ENCODE data around the gene FRY. TPM values are rescaled to one million over a fixed set of nuclear protein-coding genes. Genes with fewer than 3 reads are reported as not detected.

FRY gene
- total and polyA plus RNA-seq, 2 donors (not counting 1 experiment from before 2014, with no cell fraction given) = 2.3 to 6.3 TPM

DNA sequence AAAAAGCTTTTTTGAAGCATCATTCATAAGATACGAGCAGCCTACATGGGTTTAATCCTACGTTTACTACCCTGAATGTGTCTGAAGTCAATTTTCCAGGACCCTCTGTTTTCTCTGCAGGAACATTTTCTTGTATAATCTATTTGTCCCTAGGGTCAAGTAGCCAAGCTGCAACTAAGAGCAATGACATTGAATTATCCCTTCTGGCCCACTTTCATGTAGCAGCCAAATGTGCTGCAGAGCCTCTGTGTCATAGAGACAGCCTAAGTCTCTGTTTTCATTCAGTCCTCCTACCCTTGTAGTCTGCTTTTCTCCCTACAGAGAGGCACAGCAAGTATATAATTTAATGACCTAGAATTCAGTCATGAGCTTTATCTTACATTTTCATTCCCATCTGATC is 201.5 kb downstream of the FRY start:
- no peaks in the 10 kb centered on the region for H3K4me1 ChIP-seq (ENCODE audit: control insufficient read depth in 2 of 2, insufficient read depth in 2 of 2, low read length in 2 of 2)
- no peaks in the 10 kb centered on the region for H3K36me3 ChIP-seq (replicated peaks in 1 of 2; ENCODE audit: control extremely low read depth in 1 of 2, control insufficient read depth in 1 of 2, extremely low read depth in 1 of 2, insufficient read depth in 2 of 2, low read length in 1 of 2)
- H3K4me2 ChIP-seq (replicated peaks; ENCODE audit: low read depth, low read length, poor library complexity, severe bottlenecking) = no peak overlapping the region
- no peaks in the 10 kb centered on the region for H3K79me2 ChIP-seq (ENCODE audit: control insufficient read depth, insufficient read depth, low read length)
- 100% methylated on average over 2 of the region's 2 CpGs for WGBS (ENCODE audit: insufficient coverage)
- H3K4me3 ChIP-seq (ENCODE audit: control extremely low read depth in 1 of 5, extremely low read depth in 1 of 5, insufficient read depth in 1 of 5, low read depth in 2 of 5, low read length in 4 of 5) = no peak overlapping the region
- H3K9me3 Mint-ChIP-seq (ENCODE audit: insufficient read depth) = no peaks in the 10 kb centered on the region
- H3K4me1 Mint-ChIP-seq = no peaks in the 10 kb centered on the region
- intact Hi-C loops (cut with micrococcal nuclease) = no loop called here
- peaks cover 0 to 3% (median 0%) of the 10 kb centered on the region in 3 donors for H3K9me3 ChIP-seq (ENCODE audit: control extremely low read depth in 1 of 3, control insufficient read depth in 2 of 3, insufficient read depth in 1 of 3, low read length in 2 of 3)
- no peak for DNase-seq
- ChIA-PET CTCF (interaction anchor here (0.7 kb wide), 1 partner anchor 210 kb away, joined by 4 read pairs; no protein-coding TSS in a partner anchor), POLR2A (no interaction called here)
- H3K27ac Mint-ChIP-seq = no peak overlapping the region
- no peak overlapping the region for H3K27ac ChIP-seq (ENCODE audit: low read length in 2 of 2)
- ATAC-seq (ENCODE audit: low read depth) = no peak
- H4K20me1 ChIP-seq (ENCODE audit: control insufficient read depth, insufficient read depth, low read length, poor library complexity, severe bottlenecking) = no peaks in the 10 kb centered on the region
- no peaks in the 10 kb centered on the region for H3K27me3 Mint-ChIP-seq
- no peaks in the 10 kb centered on the region for H3K27me3 ChIP-seq (replicated peaks in 1 of 4; ENCODE audit: control extremely low read depth in 1 of 4, control insufficient read depth in 3 of 4, insufficient read depth in 4 of 4, low read length in 3 of 4)
- no peak overlapping the region for H3K4me3 Mint-ChIP-seq
- TF ChIP-seq, protein P1, sequence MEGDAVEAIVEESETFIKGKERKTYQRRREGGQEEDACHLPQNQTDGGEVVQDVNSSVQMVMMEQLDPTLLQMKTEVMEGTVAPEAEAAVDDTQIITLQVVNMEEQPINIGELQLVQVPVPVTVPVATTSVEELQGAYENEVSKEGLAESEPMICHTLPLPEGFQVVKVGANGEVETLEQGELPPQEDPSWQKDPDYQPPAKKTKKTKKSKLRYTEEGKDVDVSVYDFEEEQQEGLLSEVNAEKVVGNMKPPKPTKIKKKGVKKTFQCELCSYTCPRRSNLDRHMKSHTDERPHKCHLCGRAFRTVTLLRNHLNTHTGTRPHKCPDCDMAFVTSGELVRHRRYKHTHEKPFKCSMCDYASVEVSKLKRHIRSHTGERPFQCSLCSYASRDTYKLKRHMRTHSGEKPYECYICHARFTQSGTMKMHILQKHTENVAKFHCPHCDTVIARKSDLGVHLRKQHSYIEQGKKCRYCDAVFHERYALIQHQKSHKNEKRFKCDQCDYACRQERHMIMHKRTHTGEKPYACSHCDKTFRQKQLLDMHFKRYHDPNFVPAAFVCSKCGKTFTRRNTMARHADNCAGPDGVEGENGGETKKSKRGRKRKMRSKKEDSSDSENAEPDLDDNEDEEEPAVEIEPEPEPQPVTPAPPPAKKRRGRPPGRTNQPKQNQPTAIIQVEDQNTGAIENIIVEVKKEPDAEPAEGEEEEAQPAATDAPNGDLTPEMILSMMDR (IDR thresholded peaks at IDR 0.05) = no peak
- TF ChIP-seq EZH2 (IDR thresholded peaks at IDR 0.05; ENCODE audit: borderline replicate concordance, insufficient read depth, low read depth, low read length, poor library complexity, severe bottlenecking) = no peak
- H3K9ac ChIP-seq (ENCODE audit: low read length) = no peak overlapping the region
- H2AFZ ChIP-seq (ENCODE audit: insufficient read depth, low read depth, low read length, poor library complexity, severe bottlenecking) = no peak overlapping the region

DNA sequence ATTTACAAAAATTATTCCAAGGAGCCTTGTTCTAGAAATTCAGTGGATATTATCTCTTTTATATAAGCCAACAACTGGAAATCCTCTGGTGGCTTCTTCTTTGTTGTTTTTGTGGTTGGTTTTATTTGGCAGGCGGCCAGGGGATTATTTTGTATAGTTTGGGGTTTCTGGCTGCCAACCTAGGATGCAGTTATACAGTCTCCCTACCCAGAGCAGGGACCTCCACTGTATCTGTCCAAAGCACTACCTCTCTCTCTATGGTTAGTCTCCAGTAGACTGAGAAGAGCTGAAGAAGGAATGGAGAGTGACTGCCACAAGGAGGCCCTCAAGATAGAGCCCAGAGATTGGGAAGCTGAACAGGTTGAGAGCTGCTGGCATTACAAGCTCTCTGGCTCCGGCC is 203.3 kb downstream of the FRY start:
- POLR2A ChIA-PET = interaction anchor here (0.6 kb wide), 1 partner anchor 182 kb away, joined by 3 read pairs; no protein-coding TSS in a partner anchor
- no peak for ATAC-seq (ENCODE audit: low read depth)

More for the DNA sequence above, 203.3 kb downstream of the FRY start:
- Histone ChIP-seq H3K4me2 (replicated peaks; ENCODE audit: low read depth, low read length, poor library complexity, severe bottlenecking) (no peak overlapping the region), H3K79me2 (ENCODE audit: control insufficient read depth, insufficient read depth, low read length) (no peaks in the 10 kb centered on the region), H3K4me1 (ENCODE audit: control insufficient read depth in 2 of 2, insufficient read depth in 2 of 2, low read length in 2 of 2) (no peaks in the 10 kb centered on the region), H2AFZ (ENCODE audit: insufficient read depth, low read depth, low read length, poor library complexity, severe bottlenecking) (no peak overlapping the region), H3K9ac (ENCODE audit: low read length) (no peak overlapping the region), H3K9me3 (ENCODE audit: control extremely low read depth in 1 of 3, control insufficient read depth in 2 of 3, insufficient read depth in 1 of 3, low read length in 2 of 3) (peaks cover 0 to 3% (median 0%) of the 10 kb centered on the region in 3 donors), H4K20me1 (ENCODE audit: control insufficient read depth, insufficient read depth, low read length, poor library complexity, severe bottlenecking) (no peaks in the 10 kb centered on the region), H3K27ac (ENCODE audit: low read length in 2 of 2) (no peak overlapping the region), H3K4me3 (ENCODE audit: control extremely low read depth in 1 of 5, extremely low read depth in 1 of 5, insufficient read depth in 1 of 5, low read depth in 2 of 5, low read length in 4 of 5) (no peak overlapping the region), H3K27me3 (replicated peaks in 1 of 4; ENCODE audit: control extremely low read depth in 1 of 4, control insufficient read depth in 3 of 4, insufficient read depth in 4 of 4, low read length in 3 of 4) (no peaks in the 10 kb centered on the region), H3K36me3 (replicated peaks in 1 of 2; ENCODE audit: control extremely low read depth in 1 of 2, control insufficient read depth in 1 of 2, extremely low read depth in 1 of 2, insufficient read depth in 2 of 2, low read length in 1 of 2) (no peaks in the 10 kb centered on the region)
- H3K4me1 Mint-ChIP-seq = no peaks in the 10 kb centered on the region
- H3K9me3 Mint-ChIP-seq (ENCODE audit: insufficient read depth) = no peaks in the 10 kb centered on the region
- intact Hi-C loops (cut with micrococcal nuclease) = no loop called here
- CTCF ChIA-PET = interaction anchor here (0.8 to 2.3 kb wide), 2 partner anchors 11 to 14 kb away, joined by 4 to 7 read pairs; no protein-coding TSS in a partner anchor
- TF ChIP-seq EZH2 (IDR thresholded peaks at IDR 0.05; ENCODE audit: borderline replicate concordance, insufficient read depth, low read depth, low read length, poor library complexity, severe bottlenecking) = no peak
- TF ChIP-seq, protein P1 (IDR thresholded peaks at IDR 0.05) = no peak
- 77% methylated on average over 1 of the region's 2 CpGs for WGBS (ENCODE audit: insufficient coverage)
- no peak for DNase-seq
- no peaks in the 10 kb centered on the region for H3K27me3 Mint-ChIP-seq
- H3K27ac Mint-ChIP-seq = no peak overlapping the region
- no peak overlapping the region for H3K4me3 Mint-ChIP-seq

All from B cell (primary cell).